Gastrocnemius medialis (tissue), 4 donors: ENCODE results near the gene ARFGEF3.

Experiments used
- CTCF ChIP-seq, 5 experiments: fragments of 450-650 bp in 3 of 5; fragments of 200-600 bp in 2 of 5; sonication (generic) in 2 of 5; IDR thresholded peaks in 4 of 5; conservative IDR thresholded peaks in 1 of 5; 1 replicate in 4 of 5; 2 replicates in 1 of 5; pipeline ENCODE4 v1.5.1; 2016 to 2019; ENCODE audit warnings: antibody characterized with exemption in 5 of 5, mild to moderate bottlenecking in 3 of 5, moderate library complexity in 3 of 5
- POLR2A ChIP-seq, 2 donors: fragments of 450-650 bp; IDR thresholded peaks; one replicate each; pipeline ENCODE4 v1.6.1; 2017; ENCODE audit warnings: antibody characterized with exemption in 2 of 2, mild to moderate bottlenecking in 2 of 2, moderate library complexity in 2 of 2

- TF ChIP-seq POLR2A (IDR thresholded peaks at IDR 0.05) (no peak), CTCF (IDR thresholded peaks at IDR 0.05 in 4 of 5, conservative IDR thresholded peaks at IDR 0.05 in 1 of 5) (no peak)
These were observed 58.2 kb downstream of the ARFGEF3 start for GRCh38 chr6:138219901-138220300.
